GM19351 (cell line): ENCODE results near the gene ANK3.

ENCODE experiments used
- ATAC-seq: cut with Tn5 transposase; IDR thresholded peaks from one replicate; pipeline ENCODE4 v1.9.1; 2021; ENCODE audit warnings: mild to moderate bottlenecking, moderate library complexity; ENCODE audit not compliant: unreplicated experiment

ANK3 gene

GRCh38 chr10:60107308-60107976 lies 282.2 kb downstream of the ANK3 start:
- no peak for ATAC-seq

DNA sequence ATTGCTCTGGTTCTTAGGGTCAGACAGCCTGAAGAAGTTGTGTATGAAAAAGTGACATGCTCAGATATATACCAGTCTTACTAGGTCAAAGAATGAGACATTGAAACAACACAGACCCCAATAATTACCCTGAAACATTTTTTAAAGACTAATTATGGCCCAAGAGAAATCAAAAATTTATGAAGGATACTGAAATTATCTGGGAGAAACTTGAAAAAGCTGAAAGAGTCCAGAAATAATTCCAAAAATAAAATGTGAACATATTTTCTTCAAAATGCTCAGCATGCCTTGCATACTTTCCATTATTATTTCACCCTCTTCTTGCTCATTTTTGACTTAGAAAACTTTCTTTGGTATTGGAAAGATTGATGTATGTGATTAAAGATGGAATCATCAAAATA lies 284.4 kb downstream of the ANK3 start:
- ATAC-seq: no peak

DNA sequence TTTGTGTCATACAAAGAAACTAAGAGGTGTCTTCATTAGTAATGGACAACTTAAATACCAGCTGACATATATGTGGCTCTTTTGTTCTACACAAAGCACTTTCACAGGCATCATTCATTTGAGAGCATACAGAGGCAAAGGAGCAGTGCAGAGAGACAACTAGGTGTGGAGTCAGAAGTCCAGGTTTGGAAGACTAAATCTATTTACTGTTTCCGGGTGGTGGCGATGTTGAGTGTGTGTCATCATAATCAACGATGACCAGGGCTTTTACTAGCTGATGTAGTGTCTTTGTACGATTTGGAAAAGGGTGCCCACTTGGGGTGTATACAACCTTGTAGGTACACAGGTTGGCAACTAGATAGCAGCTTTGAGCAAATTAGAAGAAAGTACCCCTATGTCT lies 287.9 kb downstream of the ANK3 start:
- ATAC-seq: no peak

- ATAC-seq: no peak
Observed at GRCh38 chr10:60099998-60100747, 289.5 kb downstream of the ANK3 start.

DNA sequence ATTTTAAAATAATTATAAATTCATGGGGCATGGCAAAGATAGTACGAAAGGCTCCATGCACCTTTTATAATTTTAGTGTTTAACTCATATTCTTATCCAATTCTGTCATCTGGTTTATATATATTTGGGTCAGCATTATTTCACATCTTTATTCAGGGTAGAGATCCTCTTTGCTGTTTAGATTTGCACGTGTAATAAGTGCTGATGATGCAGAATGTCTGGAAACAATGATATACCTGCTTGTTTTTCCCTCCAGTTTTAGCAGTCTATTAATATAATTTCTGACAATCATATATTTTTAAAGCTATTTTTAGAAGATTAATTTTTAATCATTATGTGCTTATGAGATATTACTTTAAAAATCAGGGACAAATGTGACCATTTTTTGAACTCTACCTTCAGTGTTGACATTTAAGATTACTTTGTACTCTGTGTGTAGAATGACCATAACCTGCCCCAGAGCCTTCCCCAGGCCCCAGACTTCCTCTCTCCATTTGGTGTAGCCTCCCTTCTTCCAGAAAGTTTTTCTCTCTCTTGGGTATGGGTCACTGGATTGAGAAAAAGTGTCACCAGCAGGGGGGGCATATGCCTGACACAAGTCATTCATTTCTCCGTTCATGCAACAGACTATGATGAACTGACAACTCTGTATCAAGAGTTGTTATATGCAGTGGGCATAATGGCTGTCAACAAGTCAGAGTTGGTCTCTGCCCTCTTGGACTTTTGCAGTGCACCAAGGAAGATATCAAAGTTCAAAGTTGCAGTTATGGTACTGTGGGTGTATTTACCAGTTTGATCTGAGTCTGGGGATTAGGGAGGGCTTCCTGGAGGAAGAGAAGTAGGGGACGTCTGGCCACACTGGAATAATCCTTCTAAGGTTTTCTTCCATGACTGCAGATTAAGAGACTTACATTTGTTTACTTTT lies 290.7 kb downstream of the ANK3 start:
- ATAC-seq: no peak

- ATAC-seq: peak; percentile 79
Observed at GRCh38 chr10:60096761-60097513, 292.7 kb downstream of the ANK3 start.

DNA sequence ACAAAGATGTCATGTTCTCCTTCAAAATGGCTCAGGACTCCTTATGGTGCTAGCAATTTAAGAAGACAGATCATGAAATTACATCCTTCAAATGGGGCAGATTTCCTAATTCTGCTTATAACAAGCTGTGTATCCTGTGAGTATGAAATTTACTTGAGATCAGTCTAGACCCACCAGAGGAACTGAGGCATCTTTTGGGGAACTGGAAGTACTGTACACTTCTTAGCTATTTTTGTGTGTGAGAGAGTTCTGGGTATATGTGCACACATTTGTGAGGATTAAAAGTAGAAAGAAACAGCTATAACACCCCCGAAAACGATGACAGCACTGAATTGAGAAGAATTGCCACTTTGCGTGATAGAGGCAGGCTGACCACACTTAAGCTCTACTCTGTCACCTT lies 296.4 kb downstream of the ANK3 start:
- peak; percentile 55 for ATAC-seq

DNA sequence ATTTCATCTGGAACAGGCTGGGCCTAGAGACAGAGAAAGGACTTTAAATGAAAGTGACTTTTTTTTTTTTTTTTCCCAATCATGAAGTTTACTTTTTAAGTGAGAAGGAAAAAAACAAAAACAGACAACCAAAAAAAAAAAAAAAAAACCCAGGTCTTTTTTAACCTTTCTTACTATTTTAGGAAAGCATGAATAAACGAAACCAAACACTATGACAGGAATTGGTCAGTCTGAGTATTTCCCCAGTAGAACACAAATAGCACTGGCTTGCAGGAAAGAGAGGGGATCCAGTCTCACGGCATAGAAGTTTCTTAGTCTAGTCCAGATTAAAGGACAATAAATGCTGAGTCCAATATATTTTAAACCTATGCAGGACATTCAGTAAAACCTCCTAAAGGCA lies 302.8 kb downstream of the ANK3 start:
- peak; percentile 90 for ATAC-seq

DNA sequence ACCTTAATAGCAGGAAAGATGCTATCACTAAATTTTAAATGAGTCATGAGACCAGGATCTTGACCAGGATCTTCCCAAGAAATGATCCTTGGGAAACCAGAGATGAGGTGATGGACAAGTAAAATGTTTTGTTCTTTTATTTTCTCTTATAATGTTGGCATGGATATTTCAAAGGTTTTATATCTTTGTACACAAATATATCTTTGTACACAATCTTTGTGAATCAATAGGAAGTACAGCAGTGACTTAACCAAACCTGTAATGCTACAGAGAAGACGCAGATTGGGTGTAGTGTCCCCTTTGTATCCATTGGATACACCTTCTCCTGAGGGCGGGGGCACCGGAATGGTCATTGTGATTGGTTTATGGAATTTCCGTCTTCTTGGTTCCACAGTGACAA lies 303.3 kb downstream of the ANK3 start:
- peak; percentile 26 for ATAC-seq

DNA sequence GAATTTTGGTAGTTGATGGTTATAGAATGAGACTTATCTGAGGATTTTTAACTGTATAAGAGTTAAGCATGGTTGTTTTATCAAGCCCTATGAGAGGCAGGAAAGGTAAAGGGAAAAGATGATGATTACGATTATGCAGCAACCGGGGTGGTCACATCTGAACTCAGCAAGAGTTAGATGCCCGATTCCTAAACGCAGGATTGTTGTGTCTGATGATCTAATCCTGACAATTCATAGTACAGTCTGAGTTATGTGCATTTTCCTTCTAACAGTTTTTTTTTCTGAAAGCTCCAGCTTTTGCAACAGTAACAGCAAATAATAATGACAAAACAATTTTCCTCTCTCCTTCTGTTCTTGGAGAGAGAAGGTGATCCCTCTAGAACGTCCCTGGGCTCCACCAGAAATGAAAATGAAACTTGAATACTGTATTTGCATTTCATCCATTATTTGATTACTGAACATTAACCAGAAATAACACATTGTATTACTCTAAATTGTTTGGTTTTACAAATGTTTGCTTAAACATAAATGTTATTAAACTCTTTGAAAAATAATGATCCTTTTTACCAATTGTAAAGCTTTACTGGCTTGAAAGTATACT lies 306.8 kb downstream of the ANK3 start:
- no peak for ATAC-seq

DNA sequence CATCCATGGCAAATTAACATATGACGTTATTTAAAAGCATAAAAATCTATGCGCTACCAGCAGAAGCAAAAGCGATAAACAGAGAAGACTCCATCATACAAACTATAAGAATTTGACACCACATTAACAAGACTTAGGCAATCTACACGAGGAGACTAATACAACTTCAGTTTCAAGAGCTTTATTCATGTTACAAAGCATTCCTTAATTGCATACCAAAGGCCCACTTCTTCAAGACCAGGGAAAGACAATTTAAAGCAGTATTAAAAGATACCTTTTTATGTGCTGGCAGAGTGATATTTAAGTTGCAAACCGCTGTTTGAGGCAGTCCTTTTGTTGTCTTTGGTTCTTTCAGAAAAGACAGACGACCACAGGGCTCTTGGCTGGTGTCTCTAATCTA lies 307.3 kb downstream of the ANK3 start:
- no peak for ATAC-seq

- ATAC-seq: peak; percentile 89
Observed at GRCh38 chr10:60073781-60074656, 315.7 kb downstream of the ANK3 start.

GRCh38 chr10:60073397-60073780 lies 316.3 kb downstream of the ANK3 start:
- no peak for ATAC-seq

DNA sequence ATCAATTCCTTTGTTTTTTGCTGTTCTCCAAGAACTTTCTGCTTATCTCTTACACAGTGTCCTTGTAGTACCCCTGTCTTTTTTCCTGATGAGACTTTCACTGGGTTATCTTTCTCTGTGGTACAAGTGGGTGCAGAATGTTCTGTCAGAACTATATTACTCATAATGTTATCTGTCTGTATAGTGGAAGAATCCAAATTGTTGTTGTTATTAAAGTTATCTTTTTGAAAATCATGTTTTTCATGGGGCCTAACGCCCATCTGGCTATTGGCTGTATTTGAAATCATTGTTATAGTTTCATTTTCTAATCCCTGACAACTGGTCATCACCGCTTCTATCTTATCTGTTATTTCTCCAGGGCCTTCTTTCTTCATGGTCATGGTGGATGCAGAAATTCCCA lies 320.4 kb downstream of the ANK3 start:
- ATAC-seq: no peak

DNA sequence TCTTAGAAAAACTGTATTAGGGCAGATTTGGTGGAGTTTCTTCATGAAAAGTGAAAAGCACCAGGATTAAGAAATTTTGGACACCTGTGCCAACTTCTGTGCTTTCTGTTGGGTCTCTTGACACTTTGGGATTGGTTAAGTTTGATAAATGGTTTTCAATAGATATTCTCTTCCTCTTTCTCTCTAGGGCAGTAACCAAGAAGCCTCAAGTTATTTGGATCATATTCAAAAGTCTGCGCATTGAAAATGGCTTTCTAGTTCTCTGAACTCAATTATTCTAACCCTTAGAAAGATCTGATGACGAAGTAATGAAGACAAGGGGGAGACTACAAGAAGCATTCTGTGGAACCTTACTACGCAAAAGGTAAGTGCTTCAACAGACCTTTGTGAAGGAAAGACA lies 339.3 kb downstream of the ANK3 start:
- ATAC-seq: no peak

- ATAC-seq: no peak
Observed at GRCh38 chr10:60048091-60048501, 341.6 kb downstream of the ANK3 start.

DNA sequence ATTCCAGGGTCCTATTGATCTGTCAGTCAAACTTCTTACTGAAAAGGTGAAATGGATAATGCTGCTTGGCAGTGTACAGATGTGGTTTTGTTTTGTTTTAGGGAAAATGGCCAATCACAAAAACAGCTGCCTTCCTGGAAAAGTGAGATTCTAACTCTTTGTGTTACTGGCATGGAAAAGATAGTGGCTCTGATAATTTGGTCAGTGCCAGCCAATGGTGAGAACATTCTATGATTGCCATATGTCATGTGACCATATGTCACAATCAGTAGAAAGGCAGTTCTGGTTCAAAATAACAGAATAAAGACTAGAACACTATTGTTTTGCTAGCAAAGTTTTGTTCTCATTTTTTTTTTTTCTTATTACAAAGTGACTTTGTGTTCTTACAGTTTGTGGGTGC lies 344.1 kb downstream of the ANK3 start:
- no peak for ATAC-seq

DNA sequence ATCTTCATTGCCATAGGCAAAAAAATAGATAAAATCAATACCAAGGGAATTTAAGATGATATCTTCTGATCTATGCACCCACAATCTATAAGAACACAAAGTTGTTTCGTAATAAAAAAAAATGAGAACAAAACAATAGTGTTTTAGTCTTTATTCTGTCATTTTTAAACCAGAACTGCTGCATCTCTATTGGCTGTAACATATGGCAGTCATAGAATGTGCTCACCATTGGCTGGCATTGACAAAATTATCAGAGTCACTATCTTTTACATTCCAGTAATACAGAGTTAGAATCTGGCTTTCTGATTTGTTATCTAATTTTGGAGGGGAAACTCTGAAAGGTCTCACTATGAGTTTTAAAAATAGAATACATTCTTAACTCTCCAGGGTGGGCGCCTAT lies 344.7 kb downstream of the ANK3 start:
- no peak for ATAC-seq

GRCh38 chr10:60044242-60044641 lies 345.4 kb downstream of the ANK3 start:
- no peak for ATAC-seq
